GM23338 (cell line): Measurements from ENCODE around the gene CCDC92B. TPM values are rescaled to one million over a fixed set of nuclear protein-coding genes. Genes with fewer than 3 reads are reported as not detected.

ENCODE experiments used
- ATAC-seq: fragments of 200-7000 bp; cut with Tn5 transposase; 3 replicates; pipeline ENCODE4 v1.9.1; 2020
- DNase-seq: peaks from one replicate; pipeline ENCODE4 v3.0.0-alpha.2; 2015; ENCODE audit warnings: low spot score
- H2AFZ ChIP-seq: fragments of 200-600 bp; sonication (generic); 2 replicates; pipeline ENCODE4 v1.8.0; 2016; ENCODE audit warnings: antibody characterized with exemption, mild to moderate bottlenecking, moderate library complexity
- H3F3A ChIP-seq: fragments of 200-600 bp; sonication (generic); replicated peaks from 2 replicates; pipeline ENCODE4 v1.8.0; 2017; ENCODE audit warnings: antibody characterized with exemption, mixed run types, low read depth
- H3K27ac ChIP-seq: fragments of 200-600 bp; sonication (generic); 2 replicates; pipeline ENCODE4 v1.6.1; 2016; ENCODE audit warnings: low read depth
- H3K27me3 ChIP-seq: fragments of 200-600 bp; sonication (generic); 2 replicates; pipeline ENCODE4 v1.8.0; 2016; ENCODE audit warnings: mild to moderate bottlenecking, mixed run types, moderate library complexity; ENCODE audit not compliant: insufficient read depth
- H3K36me3 ChIP-seq: fragments of 200-600 bp; sonication (generic); 2 replicates; pipeline ENCODE4 v1.8.0; 2016; ENCODE audit warnings: mild to moderate bottlenecking; ENCODE audit not compliant: insufficient read depth
- H3K4me1 ChIP-seq: fragments of 200-600 bp; sonication (generic); 2 replicates; pipeline ENCODE4 v1.8.0; 2016; ENCODE audit warnings: mild to moderate bottlenecking, moderate library complexity; ENCODE audit not compliant: insufficient read depth
- H3K4me2 ChIP-seq: fragments of 200-600 bp; sonication (generic); 2 replicates; pipeline ENCODE4 v1.7.1; 2017; ENCODE audit warnings: mixed run types
- H3K4me3 ChIP-seq: fragments of 200-600 bp; sonication (generic); 2 replicates; pipeline ENCODE4 v1.6.1; 2016; ENCODE audit warnings: mixed run types
- H3K79me2 ChIP-seq: fragments of 200-600 bp; sonication (generic); replicated peaks from 2 replicates; pipeline ENCODE4 v1.8.0; 2017; ENCODE audit warnings: mild to moderate bottlenecking; ENCODE audit not compliant: insufficient read depth
- H3K9me2 ChIP-seq: fragments of 200-600 bp; sonication (generic); 2 replicates; pipeline ENCODE4 v1.8.0; 2017; ENCODE audit not compliant: insufficient read depth
- H4K20me1 ChIP-seq: fragments of 200-600 bp; sonication (generic); replicated peaks from 2 replicates; pipeline ENCODE4 v1.8.0; 2017; ENCODE audit warnings: mild to moderate bottlenecking; ENCODE audit not compliant: insufficient read depth
- H3K27ac Mint-ChIP-seq: 2 replicates; pipeline ENCODE4 v1.8.0; 2020; ENCODE audit warnings: inconsistent platforms, mild to moderate bottlenecking, moderate library complexity, mixed read lengths
- H3K27me3 Mint-ChIP-seq: 3 replicates; pipeline ENCODE4 v1.8.0; 2022; ENCODE audit warnings: low read depth, mild to moderate bottlenecking, moderate library complexity, mixed read lengths, inconsistent platforms; ENCODE audit not compliant: insufficient read depth, poor library complexity
- H3K36me3 Mint-ChIP-seq: 3 replicates; pipeline ENCODE4 v1.8.0; 2021; ENCODE audit warnings: low read depth, mild to moderate bottlenecking, inconsistent platforms, moderate library complexity, mixed read lengths
- H3K4me1 Mint-ChIP-seq: 3 replicates; pipeline ENCODE4 v1.8.0; 2020; ENCODE audit warnings: mild to moderate bottlenecking, inconsistent platforms, mixed read lengths
- H3K4me3 Mint-ChIP-seq: 3 replicates; pipeline ENCODE4 v1.8.0; 2021; ENCODE audit warnings: moderate library complexity, mild to moderate bottlenecking, inconsistent platforms, mixed read lengths
- H3K9me3 Mint-ChIP-seq: 3 replicates; pipeline ENCODE4 v1.8.0; 2020; ENCODE audit warnings: moderate library complexity, mild to moderate bottlenecking, inconsistent platforms, mixed read lengths
- CREB1 ChIP-seq: fragments of 250-450 bp; sonication (Bioruptor Pico); IDR thresholded peaks from 2 replicates; pipeline ENCODE4 v1.5.0; 2020; ENCODE audit warnings: low read depth, mild to moderate bottlenecking, moderate library complexity
- CTCF ChIP-seq, 2 experiments: fragments of 200-600 bp in 1 of 2; sonication (generic) in 1 of 2; conservative IDR thresholded peaks; 2 replicates each; pipeline versions ENCODE4 v1.5.1 to v1.6.1; 2016 to 2017; ENCODE audit warnings: antibody characterized with exemption in 2 of 2, low read depth in 2 of 2, mild to moderate bottlenecking in 2 of 2, moderate library complexity in 1 of 2
- EZH2phosphoT487 ChIP-seq: fragments of 200-600 bp; sonication (generic); IDR thresholded peaks from one replicate; pipeline ENCODE4 v1.8.1; 2018; ENCODE audit warnings: antibody characterized with exemption; ENCODE audit not compliant: unreplicated experiment
- JUNB ChIP-seq: IDR thresholded peaks from one replicate; pipeline ENCODE4 v1.6.1; 2016; ENCODE audit warnings: antibody characterized with exemption; ENCODE audit not compliant: unreplicated experiment
- NANOG ChIP-seq: IDR thresholded peaks from 2 replicates; pipeline ENCODE4 v1.6.1; 2016; ENCODE audit warnings: antibody characterized with exemption, borderline replicate concordance
- POLR2AphosphoS5 ChIP-seq: IDR thresholded peaks from 2 replicates; pipeline ENCODE4 v1.6.1; 2016; ENCODE audit warnings: antibody characterized with exemption, low read depth
- REST ChIP-seq: IDR thresholded peaks from one replicate; pipeline ENCODE4 v1.6.1; 2018; ENCODE audit warnings: antibody characterized with exemption; ENCODE audit not compliant: unreplicated experiment
- STAT1 ChIP-seq: IDR thresholded peaks from one replicate; pipeline ENCODE4 v1.6.1; 2016; ENCODE audit warnings: antibody characterized with exemption; ENCODE audit not compliant: unreplicated experiment
- ZNF114 ChIP-seq: fragments of 250-450 bp; sonication (Bioruptor Pico); IDR thresholded peaks from 2 replicates; pipeline ENCODE4 v1.5.0; 2020; ENCODE audit warnings: mild to moderate bottlenecking, moderate library complexity
- ZNF331 ChIP-seq: fragments of 250-450 bp; sonication (Bioruptor Pico); IDR thresholded peaks from 2 replicates; pipeline ENCODE4 v1.5.0; 2020; ENCODE audit warnings: low read depth, mild to moderate bottlenecking, moderate library complexity
- ZNF462 ChIP-seq: fragments of 250-450 bp; sonication (Bioruptor Pico); IDR thresholded peaks from 2 replicates; pipeline ENCODE4 v1.5.0; 2020; ENCODE audit warnings: mild to moderate bottlenecking, moderate library complexity
- polyA plus RNA-seq: library from polyadenylated mRNA; unstranded; fragments of >200 nt; fragmentation: Nextera tagmentation; extraction: Ambion mirVana; gene quantifications from 2 replicates; pipeline ENCODE4 v1.2.1, GENCODE V29; 2016
- total RNA-seq: library from RNA; depleted of rRNA; stranded (reverse); fragments of >200 nt; shearing (Covaris generic); gene quantifications from 2 replicates; pipeline ENCODE4 v1.2.3, GENCODE V29; 2014

Gene CCDC92B
- total and polyA plus RNA-seq, 2 experiments from 2014 or later: 5.7 to 9.1 TPM

- H3K27ac Mint-ChIP-seq: no peak overlapping the region; the same call in 1 of the 2 replicates
- DNase-seq (peak; percentile 93), ATAC-seq (peak; percentile 91)
- Histone ChIP-seq H3K27ac (peak overlapping the region; percentile 59; the same call in 1 of the 2 replicates), H3F3A (peaks cover 11% of the 10 kb centered on the region), H3K9me2 (no peaks in the 10 kb centered on the region), H4K20me1 (no peaks in the 10 kb centered on the region), H3K4me3 (peak overlapping the region; percentile 89), H3K79me2 (no peaks in the 10 kb centered on the region), H3K27me3 (peaks cover 11% of the 10 kb centered on the region), H3K36me3 (no peaks in the 10 kb centered on the region), H3K4me1 (peaks cover 7% of the 10 kb centered on the region), H3K4me2 (peak overlapping the region; percentile 90), H2AFZ (peak overlapping the region; percentile 88)
- peaks cover 13% of the 10 kb centered on the region for H3K27me3 Mint-ChIP-seq
- peaks cover 8% of the 10 kb centered on the region; the same call in 2 of the 3 replicates for H3K4me1 Mint-ChIP-seq
- H3K36me3 Mint-ChIP-seq: no peaks in the 10 kb centered on the region
- no peaks in the 10 kb centered on the region for H3K9me3 Mint-ChIP-seq
- H3K4me3 Mint-ChIP-seq: peak overlapping the region; percentile 76
- peak; percentile 36; the same call in 1 of the 2 replicates for TF ChIP-seq CREB1 (CRISPR knock-in tag)
- peak; percentile 81 for TF ChIP-seq POLR2AphosphoS5
- TF ChIP-seq NANOG: no peak
- TF ChIP-seq ZNF114 (CRISPR knock-in tag): no peak
- peak in 1 of 2 experiments; percentile 24; a peak in 3 of 4 replicates for TF ChIP-seq CTCF (conservative IDR thresholded peaks at IDR 0.05; ENCODE audit: low read depth in 2 of 2)
- no peak for TF ChIP-seq JUNB
- TF ChIP-seq EZH2phosphoT487: no peak
- TF ChIP-seq ZNF331 (CRISPR knock-in tag): no peak
- TF ChIP-seq REST: no peak
- no peak for TF ChIP-seq STAT1
- peak; percentile 97 for TF ChIP-seq ZNF462 (CRISPR knock-in tag)
Observed at GRCh38 chr17:2755891-2756724, 6.7 kb upstream of the CCDC92B start.
